H9 (cell line): ENCODE results near the gene APPL1. TPM values are rescaled to one million over a fixed set of nuclear protein-coding genes. Genes with fewer than 3 reads are reported as not detected.

Source experiments
- DNase-seq: peaks from one replicate; pipeline ENCODE4 v3.0.0-alpha.2; 2017
- H2AFZ ChIP-seq: one replicate; pipeline ENCODE4 v1.6.1; 2013; ENCODE audit warnings: mild to moderate bottlenecking, low read length, control low read depth, moderate library complexity
- H2AK5ac ChIP-seq: 2 replicates; pipeline ENCODE4 v1.6.1; 2013; ENCODE audit warnings: low read length, control low read depth, mixed read lengths; ENCODE audit not compliant: insufficient read length
- H2BK120ac ChIP-seq: one replicate; pipeline ENCODE4 v1.6.1; 2013; ENCODE audit warnings: low read depth, mild to moderate bottlenecking, low read length, control low read depth, inconsistent platforms; ENCODE audit not compliant: poor library complexity, severe bottlenecking
- H2BK12ac ChIP-seq: 2 replicates; pipeline ENCODE4 v1.6.1; 2013; ENCODE audit warnings: low read length, control low read depth, mixed read lengths, low read depth; ENCODE audit not compliant: insufficient read length
- H2BK15ac ChIP-seq: 2 replicates; pipeline ENCODE4 v1.6.1; 2013; ENCODE audit warnings: low read depth, low read length, control low read depth
- H2BK20ac ChIP-seq: one replicate; pipeline ENCODE4 v1.6.1; 2013; ENCODE audit warnings: low read depth, mild to moderate bottlenecking, low read length, control low read depth, inconsistent platforms; ENCODE audit not compliant: poor library complexity, severe bottlenecking
- H2BK5ac ChIP-seq: 2 replicates; pipeline ENCODE4 v1.6.1; 2013; ENCODE audit warnings: low read length, control low read depth, mixed read lengths; ENCODE audit not compliant: insufficient read length
- H3K14ac ChIP-seq: 2 replicates; pipeline ENCODE4 v1.6.1; 2013; ENCODE audit warnings: low read length, control low read depth; ENCODE audit not compliant: insufficient read depth
- H3K18ac ChIP-seq: 2 replicates; pipeline ENCODE4 v1.6.1; 2013; ENCODE audit warnings: low read depth, mild to moderate bottlenecking, mixed read lengths, low read length, control low read depth; ENCODE audit not compliant: insufficient read length
- H3K23ac ChIP-seq: 2 replicates; pipeline ENCODE4 v1.6.1; 2013; ENCODE audit warnings: low read length, control low read depth, mixed read lengths, low read depth; ENCODE audit not compliant: insufficient read length
- H3K23me2 ChIP-seq: 2 replicates; pipeline ENCODE4 v1.6.1; 2013; ENCODE audit warnings: low read depth, mild to moderate bottlenecking, mixed read lengths, low read length, control low read depth; ENCODE audit not compliant: insufficient read length, poor library complexity, severe bottlenecking
- H3K27ac ChIP-seq: 2 replicates; pipeline ENCODE4 v1.5.1; 2013; ENCODE audit warnings: low read length, control low read depth, mixed read lengths, low read depth; ENCODE audit not compliant: insufficient read length
- H3K27me3 ChIP-seq: 2 replicates; pipeline ENCODE4 v1.6.1; 2013; ENCODE audit warnings: low read length, control low read depth, inconsistent platforms; ENCODE audit not compliant: insufficient read depth
- H3K4ac ChIP-seq: 2 replicates; pipeline ENCODE4 v1.6.1; 2013; ENCODE audit warnings: low read depth, mild to moderate bottlenecking, control low read depth, inconsistent platforms, low read length, moderate library complexity
- H3K4me1 ChIP-seq: 2 replicates; pipeline ENCODE4 v1.6.1; 2013; ENCODE audit warnings: low read length, control low read depth, inconsistent platforms; ENCODE audit not compliant: insufficient read depth
- H3K4me2 ChIP-seq: 2 replicates; pipeline ENCODE4 v1.6.1; 2013; ENCODE audit warnings: low read length, control low read depth, mixed read lengths; ENCODE audit not compliant: insufficient read length, insufficient read depth
- H3K56ac ChIP-seq: 2 replicates; pipeline ENCODE4 v1.6.1; 2013; ENCODE audit warnings: low read depth, mild to moderate bottlenecking, mixed read lengths, low read length, control low read depth; ENCODE audit not compliant: insufficient read length
- H3K79me1 ChIP-seq: 2 replicates; pipeline ENCODE4 v1.6.1; 2013; ENCODE audit warnings: low read depth, mild to moderate bottlenecking, moderate library complexity, low read length, control low read depth, inconsistent platforms; ENCODE audit not compliant: insufficient read depth, poor library complexity, severe bottlenecking
- H3K79me2 ChIP-seq: 2 replicates; pipeline ENCODE4 v1.6.1; 2013; ENCODE audit warnings: low read length, control low read depth, inconsistent platforms; ENCODE audit not compliant: insufficient read depth
- H3K9ac ChIP-seq: 2 replicates; pipeline ENCODE4 v1.6.1; 2013; ENCODE audit warnings: low read length, control low read depth, mixed read lengths; ENCODE audit not compliant: insufficient read length; ENCODE audit errors: extremely low read depth
- H3K9me3 ChIP-seq: one replicate; pipeline ENCODE4 v1.6.1; 2013; ENCODE audit warnings: low read depth, low read length, inconsistent platforms; ENCODE audit not compliant: control insufficient read depth
- H3T11ph ChIP-seq: one replicate; pipeline ENCODE4 v1.6.1; 2013; ENCODE audit warnings: mild to moderate bottlenecking, low read length, control low read depth, inconsistent platforms
- H4K20me1 ChIP-seq: one replicate; pipeline ENCODE4 v1.6.1; 2013; ENCODE audit not compliant: control insufficient read depth, insufficient read length, insufficient read depth
- H4K5ac ChIP-seq: 2 replicates; pipeline ENCODE4 v1.6.1; 2013; ENCODE audit warnings: low read depth, mild to moderate bottlenecking, mixed read lengths, low read length, control low read depth; ENCODE audit not compliant: insufficient read length
- H4K8ac ChIP-seq: replicated peaks from 2 replicates; pipeline ENCODE4 v1.6.1; 2013; ENCODE audit warnings: low read length, control low read depth, mixed read lengths, low read depth; ENCODE audit not compliant: insufficient read length
- H4K91ac ChIP-seq: 2 replicates; pipeline ENCODE4 v1.6.1; 2013; ENCODE audit warnings: low read depth, mild to moderate bottlenecking, moderate library complexity, mixed read lengths, low read length, control low read depth; ENCODE audit not compliant: insufficient read length
- H3K27ac Mint-ChIP-seq, 3 experiments: 2 replicates in 2 of 3; 3 replicates in 1 of 3; pipeline ENCODE4 v1.8.0; 2020 to 2021; ENCODE audit warnings: mixed read lengths in 3 of 3, mild to moderate bottlenecking in 1 of 3, moderate library complexity in 1 of 3
- H3K27me3 Mint-ChIP-seq: 2 replicates; pipeline ENCODE4 v1.8.0; 2021; ENCODE audit warnings: low read depth, mild to moderate bottlenecking, moderate library complexity, mixed read lengths
- H3K36me3 Mint-ChIP-seq, 3 experiments: 2 replicates in 2 of 3; 3 replicates in 1 of 3; pipeline ENCODE4 v1.8.0; 2020 to 2021; ENCODE audit warnings: low read depth in 3 of 3, mixed read lengths in 3 of 3; ENCODE audit not compliant: insufficient read depth in 1 of 3
- H3K4me1 Mint-ChIP-seq, 2 experiments: 2 replicates each; pipeline ENCODE4 v1.8.0; 2020; ENCODE audit warnings: mixed read lengths in 2 of 2
- H3K4me3 Mint-ChIP-seq, 2 experiments: 2 replicates in 1 of 2; 3 replicates in 1 of 2; pipeline ENCODE4 v1.8.0; 2020 to 2021; ENCODE audit warnings: mild to moderate bottlenecking in 2 of 2, mixed read lengths in 2 of 2, moderate library complexity in 1 of 2
- H3K9me3 Mint-ChIP-seq, 2 experiments: 2 replicates in 1 of 2; 3 replicates in 1 of 2; pipeline ENCODE4 v1.8.0; 2020; ENCODE audit warnings: mild to moderate bottlenecking in 2 of 2, mixed read lengths in 2 of 2, moderate library complexity in 1 of 2
- CTCF ChIP-seq: fragments of 200-600 bp; sonication (generic); conservative IDR thresholded peaks from 3 replicates; pipeline ENCODE4 v1.8.0; 2021; ENCODE audit warnings: antibody characterized with exemption, mild to moderate bottlenecking
- WGBS: extraction: QIAGEN DNeasy Blood & Tissue Kit; methylation state at CpG from one replicate; pipeline ENCODE4 v1.1.7; 2013; ENCODE audit warnings: missing lambda C conversion rate, low lambda C conversion rate, mixed read lengths; ENCODE audit not compliant: insufficient read length; ENCODE audit errors: extremely low coverage; 5-methylcytosine and 5-hydroxymethylcytosine counted together
- total RNA-seq: library from RNA; stranded (reverse); gene quantifications from 2 replicates; pipeline ENCODE4 v1.2.1, GENCODE V29; 2021

APPL1 gene
- total RNA-seq, 1 experiment from 2014 or later = 34.4 TPM

GRCh38 chr3:57287205-57287604 lies 59.7 kb downstream of the APPL1 start:
- no peak overlapping the region for H3K27ac ChIP-seq
- no peak overlapping the region for H4K91ac ChIP-seq
- Mint-ChIP-seq H3K4me3 (no peak overlapping the region), H3K27ac (no peak overlapping the region; a peak in 1 of 7 replicates), H3K27me3 (no peaks in the 10 kb centered on the region), H3K36me3 (peaks cover 0 to 7% (median 0%) of the 10 kb centered on the region in 3 experiments; a peak in 2 of 7 replicates), H3K4me1 (no peaks in the 10 kb centered on the region), H3K9me3 (peaks cover 6 to 7% of the 10 kb centered on the region in 2 experiments; a peak in 3 of 5 replicates)
- no peak for DNase-seq
- no peak overlapping the region for H3K9ac ChIP-seq
- H3K14ac ChIP-seq = no peak overlapping the region
- no peak overlapping the region for H3T11ph ChIP-seq
- H3K4me2 ChIP-seq = no peak overlapping the region
- no peaks in the 10 kb centered on the region for H3K79me1 ChIP-seq
- no peak overlapping the region for H2AK5ac ChIP-seq
- H4K8ac ChIP-seq = no peak overlapping the region
- H3K9me3 ChIP-seq = no peaks in the 10 kb centered on the region
- no peaks in the 10 kb centered on the region for H3K4me1 ChIP-seq
- H2BK20ac ChIP-seq = no peak overlapping the region
- no peaks in the 10 kb centered on the region for H3K79me2 ChIP-seq
- no CpG with 5 or more reads among the region's 2 CpGs for WGBS
- no peak overlapping the region for H3K56ac ChIP-seq
- H2AFZ ChIP-seq = no peak overlapping the region
- H3K18ac ChIP-seq = no peak overlapping the region
- no peak overlapping the region for H3K4ac ChIP-seq
- H4K20me1 ChIP-seq = no peaks in the 10 kb centered on the region
- no peak overlapping the region for H2BK5ac ChIP-seq
- no peaks in the 10 kb centered on the region for H3K27me3 ChIP-seq
- no peak overlapping the region for H4K5ac ChIP-seq
- H3K23ac ChIP-seq = no peak overlapping the region
- H2BK12ac ChIP-seq = no peak overlapping the region
- H3K23me2 ChIP-seq = no peaks in the 10 kb centered on the region
- H2BK15ac ChIP-seq = no peak overlapping the region
- H2BK120ac ChIP-seq = no peak overlapping the region
- no peak for TF ChIP-seq CTCF
